NCI-H1105 treated with DMSO at 0.1 percent for 48 hours (cell line): Measurements from ENCODE around the gene TPK1.
A peak's percentile ranks its signal among the peaks of the same experiment; 100 is the strongest.
"Not testable (repeated sequence)": the region's sequence is repeated elsewhere in the genome, so short reads cannot be mapped to it uniquely, and the experiment has no call there.

Experiments
- DNase-seq: peaks from one replicate; lab custom pipeline; 2025; lab: John Stamatoyannopoulos, UW

Gene TPK1

DNA sequence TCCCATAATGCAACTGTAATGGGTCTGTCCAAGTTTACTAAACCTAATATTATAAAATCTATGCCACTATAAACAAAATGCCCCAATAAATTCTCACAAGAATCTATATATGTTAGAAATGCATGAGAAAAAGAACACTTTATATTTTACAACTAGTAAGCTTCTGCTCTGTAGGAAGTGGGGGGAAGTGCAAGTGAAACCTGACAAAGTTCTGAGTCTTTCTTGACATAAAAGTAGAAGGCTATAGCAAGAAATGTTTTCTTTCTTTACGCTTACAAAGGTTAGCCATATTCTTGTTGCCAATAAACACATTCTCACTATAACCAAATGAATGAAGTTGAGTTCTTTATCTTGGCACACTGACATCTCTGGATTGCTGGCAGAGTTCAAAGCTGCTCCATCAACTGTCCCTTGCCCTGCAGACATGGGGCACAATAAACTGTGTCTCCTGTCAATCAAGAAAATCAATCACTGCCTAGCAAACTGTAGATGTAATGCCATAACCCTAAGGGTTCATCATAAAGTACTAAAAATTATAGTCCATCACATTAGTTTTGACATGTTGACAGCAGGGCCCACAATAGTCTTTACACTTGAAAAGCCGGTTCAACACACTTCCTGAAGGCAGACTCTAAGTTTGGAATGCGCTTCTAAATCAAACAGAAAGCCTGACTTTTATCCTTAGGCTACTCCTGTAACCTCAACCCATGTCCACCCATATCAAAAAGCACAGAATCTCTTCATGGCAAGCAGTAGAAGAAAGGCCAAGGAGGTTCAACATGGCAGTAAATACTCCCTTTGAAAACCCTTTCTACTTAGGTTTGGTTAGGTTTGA is 58.6 kb downstream of the TPK1 start:
- DNase-seq: no peak

DNA sequence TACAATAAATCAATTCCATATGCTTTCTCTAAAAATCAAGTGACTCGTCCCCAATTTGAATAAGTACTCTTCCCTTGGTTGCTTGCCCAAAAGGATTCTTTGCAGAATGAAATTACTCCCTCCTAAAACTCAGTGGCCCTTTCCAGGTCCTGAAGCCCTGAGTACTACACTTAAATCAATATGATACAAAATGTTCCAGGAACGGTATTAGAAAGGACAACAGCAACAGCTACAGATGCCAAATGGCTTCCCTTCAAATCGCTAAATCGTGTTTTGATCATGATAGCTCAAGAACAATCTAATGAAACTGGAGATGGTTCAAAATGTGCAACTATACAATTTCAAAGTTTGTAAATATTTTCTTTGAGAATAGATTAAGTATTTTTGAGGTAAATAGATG is 59.4 kb downstream of the TPK1 start:
- DNase-seq: no peak

DNA sequence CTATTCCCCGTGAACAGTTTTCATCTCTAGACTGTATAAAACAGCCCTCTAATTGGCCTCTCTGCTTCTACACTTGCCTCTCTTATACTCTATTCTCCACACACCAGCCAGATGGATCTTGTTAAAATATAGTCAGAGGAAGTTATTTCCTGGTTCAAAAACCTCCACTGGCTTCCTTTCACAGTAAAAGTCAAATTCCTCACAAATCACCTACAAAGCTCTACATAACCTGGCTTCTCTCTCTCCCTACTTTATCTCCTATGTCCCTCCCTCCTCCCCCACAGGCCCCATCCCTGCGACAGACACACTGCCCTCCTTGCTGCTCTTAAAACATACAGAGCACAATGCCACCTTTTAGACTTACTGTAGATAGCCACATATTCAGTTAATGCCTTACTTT is 60.1 kb downstream of the TPK1 start:
- no peak for DNase-seq

DNA sequence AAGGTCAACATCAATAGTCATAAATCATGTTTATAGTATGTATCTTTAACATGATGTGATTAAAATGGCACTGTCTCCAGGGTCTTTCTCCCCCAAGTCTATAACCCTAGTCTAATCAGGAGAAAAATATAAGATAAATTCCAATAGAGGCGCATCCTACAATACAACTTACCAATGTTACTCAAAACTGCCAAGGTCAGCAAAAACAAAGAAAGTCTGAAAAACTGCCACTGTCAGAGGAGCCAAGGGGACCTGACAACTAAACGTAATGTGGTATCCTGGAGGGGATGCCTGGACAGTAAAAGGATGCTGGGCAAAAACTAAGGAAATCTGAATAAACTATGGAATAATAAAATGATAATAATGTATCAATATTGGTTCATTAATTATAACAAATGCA is 63.9 kb downstream of the TPK1 start:
- no peak for DNase-seq

DNA sequence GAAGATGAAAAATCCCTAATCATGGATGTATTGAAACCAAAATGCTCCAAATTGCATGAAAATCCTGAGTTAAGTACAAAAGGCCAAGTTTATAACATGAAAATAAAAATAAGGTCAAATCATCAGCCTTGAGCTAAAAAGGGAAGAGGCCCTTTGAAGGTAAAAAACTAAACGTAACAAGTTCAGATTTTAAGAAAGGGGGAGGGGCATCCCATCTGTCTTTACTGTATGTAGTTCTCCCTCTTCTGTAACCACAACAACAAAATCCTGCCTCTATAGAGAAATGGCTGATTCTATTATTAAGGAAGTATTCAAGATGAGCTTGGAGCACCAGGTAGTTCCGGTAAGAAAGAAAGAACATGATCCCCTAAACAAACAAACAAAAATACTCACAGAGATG is 64.7 kb downstream of the TPK1 start:
- no peak for DNase-seq

DNA sequence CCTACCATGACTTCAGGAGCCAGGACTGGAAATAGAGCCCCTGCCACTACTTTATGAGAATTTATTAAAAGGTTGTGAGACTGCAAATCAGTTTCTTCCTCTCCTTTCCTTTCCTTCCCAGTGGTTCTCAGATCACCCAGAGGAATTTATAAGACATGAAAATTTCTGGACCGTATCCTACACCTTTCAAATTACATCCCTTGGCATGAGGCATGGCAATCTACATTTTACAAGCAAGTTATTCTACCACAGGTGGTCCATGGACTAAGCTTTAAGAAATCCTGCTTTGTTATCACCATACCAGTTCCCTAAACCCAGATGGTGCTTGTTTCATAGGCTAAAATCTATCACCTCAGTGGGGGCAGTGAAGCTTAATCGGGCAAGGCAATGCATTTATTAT is 66.5 kb downstream of the TPK1 start:
- DNase-seq: no peak

DNA sequence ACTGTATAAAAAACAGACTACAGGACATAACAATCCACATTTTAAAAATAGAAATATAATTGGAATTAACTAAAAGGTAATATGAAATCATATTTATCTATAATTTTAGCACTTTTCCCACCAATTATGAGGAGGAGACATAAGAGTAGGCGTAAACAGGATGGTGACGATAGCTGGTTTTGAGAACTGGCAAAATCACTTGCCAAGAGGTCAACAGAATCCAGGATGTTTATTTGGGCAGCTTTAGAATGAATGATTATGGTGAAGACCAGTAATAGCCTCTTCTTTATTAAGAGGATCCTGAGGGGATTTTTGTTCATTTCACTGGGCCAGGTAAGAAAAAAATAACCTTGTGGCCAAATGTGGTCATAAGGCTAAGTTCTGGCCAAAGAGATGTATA is 67.2 kb downstream of the TPK1 start:
- DNase-seq: no peak

DNA sequence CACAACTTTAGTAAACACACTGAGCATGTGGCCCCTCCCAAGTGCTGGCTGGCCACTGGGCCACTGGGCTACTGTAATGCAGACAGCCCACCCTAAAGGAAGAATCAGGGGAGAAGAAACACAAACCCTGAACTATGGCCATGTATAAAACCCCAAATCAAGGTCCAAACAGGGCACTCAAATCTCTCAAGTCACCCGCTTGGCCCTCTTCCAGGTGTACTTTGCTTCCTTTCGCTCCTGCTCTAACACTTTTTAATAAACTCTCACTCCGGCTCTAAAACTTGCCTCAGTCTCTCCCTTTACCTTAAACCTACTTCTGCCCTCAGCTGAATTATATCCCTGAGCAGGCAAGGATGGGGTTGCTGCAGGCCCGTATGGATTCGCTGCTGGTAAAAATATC is 72.6 kb downstream of the TPK1 start:
- DNase-seq: no peak

DNA sequence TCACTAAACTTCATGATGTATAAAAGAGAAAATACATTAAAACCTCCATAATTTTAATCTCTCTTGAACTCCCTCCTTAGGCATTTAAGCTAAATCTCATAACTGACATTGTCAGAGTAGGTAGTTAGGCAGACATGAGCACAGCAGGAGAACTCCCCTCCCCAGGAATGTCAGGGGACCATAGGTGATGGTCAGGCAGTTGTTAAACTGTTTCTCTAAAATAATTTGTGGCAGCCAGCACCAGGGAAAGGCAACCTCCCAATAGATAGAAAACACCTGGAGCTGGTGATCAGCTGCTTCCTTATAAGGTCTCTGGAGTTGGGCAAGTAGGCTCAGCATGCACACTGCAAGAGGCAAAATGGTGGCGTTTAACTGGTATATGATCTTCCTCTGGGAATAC is 73.0 kb downstream of the TPK1 start:
- DNase-seq: no peak

DNA sequence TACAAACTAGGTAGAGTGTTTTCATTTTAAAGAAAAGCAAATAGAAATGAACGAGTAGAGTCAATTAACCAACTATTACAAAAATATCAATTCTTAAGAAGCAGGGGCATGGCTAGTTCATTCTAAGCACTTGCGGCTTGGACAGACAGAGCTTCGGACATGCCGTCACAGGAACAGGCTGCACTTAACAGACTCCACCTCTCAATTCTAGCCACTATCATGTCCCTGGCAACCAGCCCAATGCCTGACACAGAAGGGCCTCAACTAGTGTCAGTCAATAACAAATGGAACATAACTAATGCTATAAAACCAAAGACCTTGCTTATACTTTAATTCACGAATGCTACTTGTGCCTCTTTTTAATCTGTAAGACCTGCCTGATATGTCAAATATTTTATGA is 74.4 kb downstream of the TPK1 start:
- no peak for DNase-seq

DNA sequence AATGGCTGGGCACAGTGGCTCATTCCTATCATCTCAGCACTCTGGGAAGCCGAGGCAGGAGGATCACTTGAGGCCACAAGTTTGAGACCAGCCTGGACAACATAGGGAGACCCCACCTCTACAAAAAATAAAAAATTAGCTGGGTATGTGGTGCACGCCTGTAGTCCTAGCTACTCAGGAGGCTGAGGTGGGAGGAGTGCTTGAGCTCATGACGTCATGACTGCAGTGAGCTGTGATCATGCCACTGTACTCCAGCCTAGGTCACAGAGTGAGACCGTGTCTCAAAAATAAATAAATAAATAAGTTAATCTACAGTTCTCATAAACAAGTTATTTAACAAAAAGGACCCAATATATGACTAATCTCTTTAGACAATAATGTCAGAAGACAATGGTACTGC is 76.2 kb downstream of the TPK1 start:
- no peak for DNase-seq

DNA sequence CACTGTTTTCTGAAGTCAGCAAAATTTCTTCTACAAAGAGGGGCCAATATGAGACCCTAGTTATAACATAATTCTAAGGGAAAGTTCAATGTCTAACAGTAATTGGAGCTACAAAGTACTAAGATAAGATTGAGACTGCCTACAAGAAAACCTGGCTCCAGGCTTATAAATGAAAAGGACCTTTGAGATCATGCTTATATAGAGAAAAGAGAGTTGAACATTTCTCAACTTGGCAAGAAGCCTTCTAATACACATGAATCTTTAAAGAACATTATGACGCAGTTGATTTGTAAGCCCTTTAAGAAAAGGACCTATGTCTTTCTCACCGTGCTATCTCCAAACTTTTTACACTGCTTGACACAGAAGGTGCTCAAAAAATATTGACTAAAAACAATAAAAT is 87.9 kb downstream of the TPK1 start:
- no peak for DNase-seq

DNA sequence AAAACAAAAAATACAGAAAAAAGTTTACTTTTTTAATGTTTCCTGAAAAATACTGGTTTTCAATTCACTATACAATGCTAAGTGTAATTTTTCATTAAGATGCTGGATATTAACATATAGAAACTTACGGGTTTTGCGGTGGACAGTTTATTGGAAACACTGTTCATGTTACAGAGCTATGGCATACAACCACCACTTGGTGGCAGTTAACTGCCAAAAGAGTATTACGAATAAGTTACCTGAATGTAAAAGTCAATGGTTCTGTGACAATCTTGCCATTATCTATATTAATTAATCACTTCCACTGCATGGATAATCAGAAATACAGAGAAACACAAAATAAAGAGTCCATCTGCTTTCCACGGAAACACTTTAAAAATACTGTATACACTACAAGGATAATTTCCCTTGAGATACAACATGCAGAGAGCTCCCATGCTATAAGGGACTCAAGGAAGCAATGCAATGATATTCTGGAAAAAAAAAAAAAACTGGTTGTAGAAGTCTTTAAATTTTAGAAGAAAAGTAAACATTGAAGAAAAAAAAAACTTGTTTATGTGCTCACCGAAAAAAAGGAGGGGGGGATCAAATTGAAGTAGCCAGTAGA is 97.0 kb downstream of the TPK1 start:
- DNase-seq: peak; percentile 26

DNA sequence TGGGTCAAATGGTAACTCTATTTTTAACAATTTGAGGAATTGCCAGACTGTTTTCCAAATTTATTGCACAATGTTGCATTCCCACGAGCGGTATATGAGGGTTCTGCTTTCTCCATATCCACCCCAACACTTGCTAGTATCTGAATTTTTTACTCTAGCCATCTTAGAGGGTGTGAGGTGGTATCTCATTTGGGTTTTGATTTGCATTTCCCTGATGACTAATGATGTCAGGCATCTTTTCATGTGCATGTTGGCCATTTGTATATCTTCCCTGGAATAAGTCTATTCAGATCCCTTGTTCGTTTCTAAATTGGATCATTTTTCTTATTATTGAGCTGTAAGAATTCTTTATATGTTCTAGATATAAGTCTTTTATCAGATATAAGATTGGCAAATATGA is 97.7 kb downstream of the TPK1 start:
- DNase-seq: no peak

DNA sequence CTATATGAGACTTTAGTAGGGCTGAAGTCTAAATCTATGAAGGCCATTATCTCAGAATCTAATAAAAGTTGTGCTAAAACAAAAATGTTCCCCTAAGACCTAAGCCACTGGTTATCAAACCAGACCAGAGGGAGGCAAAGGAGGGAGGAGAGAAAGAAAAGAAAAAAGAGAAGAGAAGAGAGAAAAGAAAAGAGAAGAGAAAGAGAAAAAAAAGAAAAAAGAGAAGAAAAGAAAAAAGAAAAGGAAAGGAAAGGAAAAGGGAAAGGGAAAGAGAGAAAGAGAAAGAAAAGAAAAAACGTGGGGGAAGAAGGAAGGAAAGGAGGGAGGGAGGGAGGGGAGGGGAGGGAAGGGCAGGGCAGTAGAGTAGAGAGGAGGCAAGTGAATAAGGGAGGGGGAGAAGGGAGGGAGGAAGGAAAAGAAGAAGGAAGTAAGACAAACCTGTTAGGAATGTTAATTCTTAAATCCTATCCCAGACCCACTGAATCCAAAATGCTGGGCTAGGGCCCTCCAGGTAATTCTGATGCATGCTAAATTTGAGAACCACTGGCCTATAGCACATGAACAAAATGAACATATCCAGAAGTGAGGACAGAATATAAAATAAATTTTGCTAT is 98.9 kb downstream of the TPK1 start:
- DNase-seq: no peak

DNA sequence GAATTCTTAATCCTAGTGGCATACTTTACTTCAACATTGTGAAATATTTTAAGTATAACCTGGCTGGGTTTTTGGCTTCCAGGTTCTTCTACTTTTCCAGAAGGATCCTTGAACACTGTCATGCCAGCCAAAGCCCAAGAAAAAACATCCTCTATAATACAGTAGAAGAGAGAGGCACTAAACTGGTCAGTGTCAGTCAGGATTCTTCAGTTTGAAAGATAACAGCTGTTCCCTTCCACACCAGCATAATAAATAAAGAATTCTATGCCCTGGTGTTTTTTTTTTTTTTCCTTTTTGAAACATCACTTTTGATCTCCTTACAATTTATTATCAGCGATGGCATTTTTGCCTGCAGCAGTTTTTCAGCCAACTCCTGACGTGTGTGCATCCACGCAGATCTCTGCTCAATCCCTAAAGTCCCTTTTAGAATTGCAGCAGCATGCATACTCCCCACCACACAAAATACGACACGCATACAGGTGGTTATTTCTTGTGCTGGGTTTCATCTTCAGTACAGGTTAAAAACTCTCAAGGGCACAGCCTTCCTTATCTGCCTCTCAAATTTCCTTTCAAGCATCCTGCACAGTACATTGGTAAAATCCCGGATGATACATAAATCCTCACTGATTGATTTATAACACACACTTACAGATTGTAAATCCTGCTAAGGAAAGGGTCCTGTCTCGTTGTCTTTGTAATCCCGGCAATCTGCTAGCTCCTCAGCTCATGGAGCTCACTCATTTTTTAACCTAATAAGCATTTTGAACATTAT is 100.2 kb downstream of the TPK1 start:
- no peak for DNase-seq

DNA sequence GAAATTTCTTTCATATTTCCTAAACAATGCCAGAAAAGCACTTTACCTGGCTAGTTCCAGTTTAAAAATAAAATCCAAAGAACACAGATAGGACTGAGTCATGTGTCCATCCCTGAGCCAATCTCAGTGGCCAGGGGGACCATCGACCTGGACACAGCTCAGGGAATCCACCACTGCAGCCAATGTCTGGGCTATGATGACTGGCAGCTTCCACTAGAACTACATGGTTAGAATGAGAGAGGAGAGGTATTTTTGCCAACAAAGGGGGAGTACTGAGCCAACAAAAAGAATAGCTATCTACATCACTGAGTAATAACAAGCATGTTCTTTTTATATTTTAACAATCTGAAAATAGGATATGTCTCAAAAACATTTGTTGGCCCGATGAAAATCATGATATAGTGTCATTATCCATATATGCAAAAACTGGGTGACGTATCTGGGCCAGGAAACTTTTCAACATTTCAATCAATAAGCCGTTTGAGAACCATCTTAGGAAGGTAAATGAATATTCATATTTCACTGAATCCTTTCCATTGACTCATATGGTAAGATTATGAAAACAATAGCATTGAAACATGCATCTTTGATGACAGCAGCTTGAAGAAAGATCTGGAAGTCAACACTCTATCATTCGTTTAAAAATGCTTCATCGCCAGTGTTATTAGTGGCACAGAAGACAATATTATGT is 104.0 kb downstream of the TPK1 start:
- DNase-seq: no peak

DNA sequence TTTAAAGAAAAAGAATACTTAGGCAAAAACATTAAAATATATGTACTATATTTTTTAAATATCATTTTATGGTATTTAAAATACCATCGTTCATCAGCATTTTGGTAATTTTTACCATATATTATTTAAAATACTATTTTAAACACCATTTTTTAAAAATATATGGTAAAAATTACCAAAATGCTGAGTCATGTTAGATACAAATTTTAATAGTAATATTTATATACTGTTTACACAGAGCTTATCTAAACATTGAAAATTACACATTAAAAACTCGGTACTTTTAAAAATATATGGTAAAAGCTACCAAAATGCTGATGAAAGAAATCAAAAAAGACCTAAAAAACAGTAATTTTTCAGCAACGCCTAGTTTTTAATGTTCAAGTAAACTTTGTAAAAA is 105.6 kb downstream of the TPK1 start:
- DNase-seq: no peak

DNA sequence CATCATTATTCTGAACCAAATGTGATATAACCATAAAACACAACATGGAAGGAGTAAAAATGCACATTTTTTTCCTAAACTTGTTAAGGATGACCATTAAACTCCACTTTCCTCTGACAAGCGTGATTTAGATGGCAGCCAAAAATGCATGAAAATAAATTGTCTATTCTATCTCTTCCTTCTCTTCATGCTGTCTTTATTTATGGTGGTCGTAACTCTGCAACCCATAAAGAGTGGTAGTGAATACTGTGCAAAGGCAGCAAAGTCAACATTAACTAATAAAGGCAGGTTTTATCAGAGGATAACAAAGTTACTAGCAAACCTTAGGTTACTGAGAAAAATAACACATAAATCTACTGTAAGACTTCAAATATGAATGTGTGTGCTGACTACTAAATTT is 106.6 kb downstream of the TPK1 start:
- DNase-seq: no peak

DNA sequence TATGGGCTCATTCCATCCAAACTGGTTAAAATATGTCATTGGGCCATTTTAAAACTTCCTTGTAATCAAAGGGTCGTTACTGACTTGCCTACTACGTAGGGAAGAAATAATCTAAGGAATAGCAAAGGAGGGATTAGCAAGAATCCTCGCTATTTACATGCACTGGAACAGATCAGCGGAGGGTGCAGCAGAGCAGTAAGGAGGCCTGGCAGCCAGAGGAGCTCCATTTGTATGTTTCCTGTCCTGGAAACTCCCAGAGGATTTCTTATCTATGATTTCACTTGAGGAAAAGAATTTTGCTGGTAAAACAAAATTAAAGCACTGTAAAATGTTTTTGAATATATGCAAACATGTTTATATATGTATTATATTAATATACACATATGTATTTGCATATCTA is 107.3 kb downstream of the TPK1 start:
- DNase-seq: no peak

DNA sequence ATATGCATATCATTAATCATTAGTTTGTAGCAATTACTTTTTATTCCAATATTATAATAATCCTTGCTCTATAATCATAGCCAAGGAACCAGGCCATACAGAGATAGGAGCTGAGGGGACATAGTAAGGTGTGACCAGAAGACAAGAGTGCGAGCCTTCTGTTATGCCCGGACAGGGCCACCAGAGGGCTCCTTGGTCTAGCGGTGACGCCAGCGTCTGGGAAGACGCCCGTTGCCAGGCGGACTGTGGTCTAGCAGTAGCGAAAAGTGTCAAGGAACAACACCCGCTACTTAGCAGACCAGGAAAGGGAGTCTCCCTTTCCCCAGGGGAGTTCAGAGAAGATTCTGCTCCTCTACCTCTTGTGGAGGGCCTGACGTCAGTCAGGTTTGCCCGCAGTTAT is 109.0 kb downstream of the TPK1 start:
- not testable (repeated sequence) for DNase-seq

DNA sequence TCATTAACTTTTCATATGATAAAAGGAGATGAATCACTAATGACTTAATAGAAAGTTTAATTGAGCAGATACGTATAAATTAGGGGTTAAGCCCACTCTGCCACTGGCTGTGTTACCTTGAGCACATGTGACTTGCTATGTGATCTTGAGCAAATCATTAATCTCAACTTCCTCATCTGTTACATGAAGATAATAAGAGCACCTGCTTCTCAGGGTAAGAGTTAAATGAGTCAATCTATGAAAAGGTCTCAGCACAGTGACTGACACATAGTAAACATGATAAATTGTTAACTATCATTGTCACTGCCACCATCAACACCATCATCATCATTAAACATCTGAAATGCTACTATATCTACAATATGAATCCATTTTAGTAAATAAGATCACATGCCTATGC is 110.8 kb downstream of the TPK1 start:
- DNase-seq: no peak
